DMS53 treated with DMSO at 0.1 percent for 48 hours (cell line): ENCODE data around the gene RASA3.

ENCODE experiments used
- DNase-seq: peaks from one replicate; lab custom pipeline; 2025; ENCODE audit not compliant: unreplicated experiment; lab: John Stamatoyannopoulos, UW

The RASA3 gene

GRCh38 chr13:113943821-113944565 is 188.4 kb downstream of the RASA3 start:
- no peak for DNase-seq

DNA sequence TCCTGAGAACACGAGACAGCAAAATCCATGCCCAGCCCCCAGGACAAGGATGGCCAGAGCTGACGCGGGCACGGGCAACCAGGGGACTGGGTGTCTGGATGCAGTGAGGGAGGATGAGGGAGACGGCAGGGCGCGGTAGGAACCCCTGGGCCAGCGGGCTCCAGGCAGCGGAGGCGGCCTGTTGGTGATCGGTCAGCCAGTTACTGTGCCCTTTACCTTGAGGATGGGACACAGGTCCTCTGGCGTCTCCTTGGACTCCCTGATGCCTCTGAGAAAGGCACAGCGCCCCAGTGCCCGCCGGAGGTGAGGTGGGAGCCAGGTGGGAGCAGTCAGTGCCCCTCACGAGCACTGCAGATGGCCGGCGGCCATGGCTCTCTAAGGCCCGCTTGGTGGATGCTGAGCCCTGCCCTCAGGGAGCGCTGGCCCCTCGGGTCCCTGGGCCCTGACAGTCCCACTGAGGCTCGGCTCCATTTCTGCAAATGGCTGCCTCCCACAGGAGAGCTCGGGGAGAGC is 189.8 kb downstream of the RASA3 start:
- no peak for DNase-seq

DNA sequence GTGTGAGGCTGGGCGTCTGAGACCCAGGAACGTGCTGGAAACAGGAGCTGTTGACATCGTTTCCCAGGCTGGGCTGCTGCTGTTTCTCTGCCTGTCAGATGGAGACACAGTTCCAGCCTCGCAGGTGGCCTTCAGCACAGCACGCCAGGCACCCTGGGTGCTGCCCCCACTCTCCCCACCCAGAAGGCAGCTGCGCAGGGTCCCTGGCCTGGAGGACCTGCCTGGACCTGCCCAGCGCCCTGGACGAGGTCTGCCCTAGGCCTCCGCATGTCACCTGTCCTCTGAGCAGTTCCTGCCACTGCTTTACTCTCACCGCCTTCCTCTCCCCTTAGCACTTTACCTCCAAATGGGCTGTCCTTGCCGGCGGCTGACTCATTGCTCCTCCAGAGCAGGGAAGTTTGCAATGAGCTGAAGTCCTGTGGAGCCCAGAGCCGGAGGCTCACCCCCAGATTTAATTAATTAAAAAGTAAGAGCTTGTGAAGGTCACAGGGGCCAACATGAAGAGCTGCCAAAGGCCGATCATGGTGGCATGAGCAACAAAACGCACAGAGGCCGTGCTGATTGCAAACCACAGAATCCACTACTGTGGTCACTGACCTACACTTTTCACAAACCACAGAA is 190.7 kb downstream of the RASA3 start:
- DNase-seq, result no peak

- no peak for DNase-seq
These were observed 192.5 kb downstream of the RASA3 start for GRCh38 chr13:113939944-113940297.

- no peak for DNase-seq
These were observed 193.1 kb downstream of the RASA3 start for GRCh38 chr13:113939129-113939943.

GRCh38 chr13:113938716-113939115 is 193.7 kb downstream of the RASA3 start:
- no peak for DNase-seq

GRCh38 chr13:113938246-113938645 is 194.2 kb downstream of the RASA3 start:
- no peak for DNase-seq

DNA sequence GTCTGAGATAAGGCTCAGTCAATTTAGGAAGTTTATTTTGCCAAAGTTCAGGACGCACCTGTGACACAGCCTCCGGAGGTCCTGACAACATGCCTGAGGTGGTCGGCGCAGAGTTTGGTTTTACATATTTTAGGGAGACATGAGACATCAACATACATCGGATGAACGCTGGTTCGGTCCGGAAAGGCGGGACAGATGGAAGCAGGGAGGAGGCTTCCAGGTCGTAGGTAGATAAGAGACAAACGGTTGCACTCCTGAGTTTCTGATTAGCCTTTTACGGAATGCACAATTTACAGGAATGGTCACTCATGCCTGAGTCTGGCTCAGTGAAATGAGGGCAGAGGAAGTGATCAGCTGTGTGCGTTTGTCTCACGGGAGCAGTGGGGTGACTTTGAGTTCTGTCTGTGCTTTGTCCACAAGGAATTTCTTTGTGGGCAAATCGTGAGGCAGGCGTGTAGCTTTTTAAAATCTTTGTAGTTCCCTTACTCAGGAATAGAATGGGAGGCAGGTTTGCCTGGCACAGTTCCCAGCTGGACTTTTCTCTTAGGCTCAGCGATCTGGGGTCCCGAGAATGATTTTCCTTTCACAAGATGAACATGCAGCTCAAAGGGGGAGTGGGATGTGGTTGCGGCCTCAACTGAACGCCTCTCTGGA is 194.8 kb downstream of the RASA3 start:
- no peak for DNase-seq

DNA sequence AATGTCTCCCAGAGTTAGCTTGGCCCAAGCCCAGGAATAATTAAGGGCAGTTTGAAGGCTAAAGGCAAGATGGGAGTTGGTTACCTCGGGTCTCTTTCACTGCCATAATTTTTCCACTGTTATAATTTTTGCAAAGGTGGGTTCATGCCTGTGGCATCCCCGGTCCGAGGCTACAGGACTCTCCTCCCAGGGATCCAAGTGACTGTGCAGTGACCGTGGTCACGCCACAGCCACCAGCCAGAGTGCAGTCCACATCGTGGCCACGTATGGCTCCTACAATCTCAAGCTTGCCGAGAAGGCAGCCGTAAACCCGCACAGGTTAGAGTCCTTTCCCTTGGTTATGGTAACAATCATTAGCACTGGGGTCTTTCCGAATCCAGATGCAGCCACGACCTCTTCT is 195.3 kb downstream of the RASA3 start:
- no peak for DNase-seq

GRCh38 chr13:113936166-113936965 is 196.1 kb downstream of the RASA3 start:
- DNase-seq, result no peak

DNA sequence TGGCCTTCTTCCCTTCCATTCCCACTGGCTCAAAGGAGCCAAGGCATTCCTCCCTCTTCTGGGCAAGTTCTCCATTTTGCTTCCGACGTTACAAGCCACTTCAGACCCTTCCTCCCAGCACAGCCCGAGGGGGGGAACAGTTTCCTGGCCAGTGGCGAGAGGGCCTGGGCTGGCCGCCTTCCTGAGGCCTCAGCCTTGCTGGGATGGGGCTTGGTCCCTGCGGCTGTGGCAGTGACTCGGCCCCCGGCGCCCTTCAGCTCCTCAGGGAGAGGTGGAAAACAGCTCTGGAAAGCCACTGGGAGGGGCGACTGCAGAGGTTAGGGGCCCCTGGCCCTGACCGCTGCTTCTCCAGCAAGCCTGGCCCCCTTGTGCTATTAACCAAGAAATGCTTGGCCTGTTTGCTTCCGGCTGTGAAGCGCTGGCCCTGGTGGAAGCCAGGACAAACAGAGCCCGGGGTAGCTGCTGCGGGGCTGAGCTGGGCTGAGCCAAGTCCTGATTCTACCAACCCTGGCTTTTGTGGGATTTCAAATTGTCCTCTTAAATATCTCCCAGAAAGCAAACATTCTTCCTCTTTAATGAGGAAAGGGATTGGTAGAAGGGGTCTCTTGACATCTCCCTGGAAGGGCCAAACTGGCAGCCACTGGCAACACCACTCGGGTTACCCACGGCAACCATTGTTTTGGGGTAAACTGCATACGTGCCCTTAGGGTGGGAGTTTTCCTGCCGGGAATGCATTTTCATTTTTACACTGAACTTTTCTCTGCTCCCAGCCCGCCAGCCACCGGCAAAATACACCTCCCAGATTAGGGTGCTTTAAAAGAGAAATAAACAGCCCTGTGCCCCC is 197.2 kb downstream of the RASA3 start:
- no peak for DNase-seq

DNA sequence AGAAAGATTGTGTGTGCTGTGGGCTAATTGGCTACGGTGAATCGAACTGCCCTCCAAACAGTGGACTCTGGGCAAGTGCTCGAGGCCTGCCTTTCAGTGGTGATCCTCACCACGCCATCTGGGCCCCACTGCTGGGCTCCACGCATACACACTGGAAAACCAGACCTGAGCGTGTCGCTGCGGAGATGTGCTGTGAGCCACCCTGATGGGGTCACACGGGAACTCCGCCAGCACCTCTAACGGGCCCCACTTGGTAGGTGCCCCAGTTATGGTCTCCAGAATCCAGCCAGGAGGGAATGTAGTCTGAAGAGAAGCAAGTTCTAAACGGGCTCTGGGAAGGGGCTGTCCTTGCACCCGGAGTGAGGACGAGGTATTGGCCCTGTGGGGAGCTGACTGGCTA is 197.8 kb downstream of the RASA3 start:
- DNase-seq, result no peak

DNA sequence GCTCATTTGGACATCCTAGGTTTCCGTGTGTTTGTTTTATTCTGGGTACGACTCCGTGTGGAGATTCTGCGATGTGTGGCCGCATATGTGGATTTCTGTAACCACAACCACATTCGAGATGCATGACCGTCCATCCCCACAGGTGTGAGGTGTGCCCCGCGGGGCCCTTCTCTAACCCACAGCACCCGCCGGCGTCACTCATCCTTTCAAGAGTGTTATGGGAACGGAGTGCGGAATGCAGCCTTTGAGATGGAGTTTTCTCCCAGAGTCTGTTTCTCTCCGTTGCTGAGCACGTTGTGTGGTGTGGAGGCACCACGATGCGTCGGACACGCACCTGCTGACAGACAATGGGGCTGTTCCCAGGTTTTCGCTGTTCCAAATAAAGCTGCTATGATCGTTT is 198.5 kb downstream of the RASA3 start:
- no peak for DNase-seq

GRCh38 chr13:113931841-113932459 is 200.5 kb downstream of the RASA3 start:
- DNase-seq, result no peak

DNA sequence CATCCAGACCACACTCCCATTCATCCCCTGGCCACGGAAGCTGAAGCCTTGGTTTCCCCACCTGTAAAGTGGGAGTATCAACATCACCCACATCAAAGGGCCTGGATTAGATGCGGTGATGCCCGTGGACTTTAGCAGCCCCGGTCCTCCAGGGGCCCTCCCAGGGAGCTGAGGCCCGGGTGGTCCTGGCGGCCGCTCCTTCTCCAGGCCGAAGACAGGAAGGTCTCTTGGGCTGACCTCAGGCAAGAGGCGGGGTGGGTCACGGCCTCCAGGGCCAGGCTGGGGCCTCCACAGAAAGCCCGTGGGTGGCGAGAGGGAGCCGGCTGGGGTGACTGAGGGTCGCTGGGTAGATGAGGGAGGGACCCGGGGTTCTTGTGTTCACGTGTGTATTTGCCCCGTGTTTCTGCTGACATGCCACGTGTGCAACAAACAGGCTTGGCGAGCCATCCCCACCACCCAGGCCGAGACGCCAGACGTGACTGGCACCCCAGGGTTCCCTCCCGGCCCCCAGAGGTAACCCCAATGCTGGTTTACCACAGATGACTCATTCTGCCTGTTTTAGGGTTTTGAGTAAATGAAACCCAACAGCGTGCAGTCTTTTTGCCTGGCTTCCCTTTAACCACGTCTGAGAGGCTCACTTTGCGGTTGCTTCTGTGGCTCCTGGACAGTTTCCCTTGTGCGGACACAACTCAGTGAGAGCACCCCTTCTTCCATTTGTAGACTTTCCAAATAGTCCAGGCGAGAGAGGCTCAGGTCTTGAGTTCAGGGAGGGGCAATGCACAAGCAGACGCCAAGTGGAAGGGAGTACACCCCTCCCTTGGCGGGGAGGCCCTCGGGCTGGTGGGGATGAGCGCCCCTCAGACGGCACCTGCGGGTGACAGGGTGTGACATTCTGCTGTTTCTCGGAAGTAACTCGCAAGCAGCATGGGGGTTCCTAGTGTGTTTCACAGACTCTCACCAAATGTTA is 201.5 kb downstream of the RASA3 start:
- DNase-seq, result no peak

- DNase-seq, result no peak
These were observed 202.5 kb downstream of the RASA3 start for GRCh38 chr13:113929628-113930615.
